ENCODE results near the gene RABL2B. TPM values are rescaled to one million over a fixed set of nuclear protein-coding genes. Genes with fewer than 3 reads are reported as not detected.

RABL2B gene
- total RNA-seq, 2 experiments from 2014 or later: 13.9 to 26.2 TPM

- no peaks in the 10 kb centered on the region for H3K9me3 ChIP-seq (ENCODE audit: low read length)
- H4K20me1 ChIP-seq (ENCODE audit: insufficient read depth, low read length): no peaks in the 10 kb centered on the region
- intact Hi-C loops (cut with micrococcal nuclease; ENCODE audit: unreplicated experiment): no loop called here
- no peaks in the 10 kb centered on the region for H3K79me2 ChIP-seq (ENCODE audit: insufficient read depth, low read depth, low read length)
- H3K4me2 ChIP-seq (ENCODE audit: low read length): no peak overlapping the region
- ChIA-PET POLR2A (no interaction called here), CTCF (ENCODE audit: unreplicated experiment) (no interaction called here)
- no peaks in the 10 kb centered on the region for H3K4me1 ChIP-seq (ENCODE audit: insufficient read depth, low read length, poor library complexity, severe bottlenecking)
- no peaks in the 10 kb centered on the region for H3K36me3 ChIP-seq (ENCODE audit: insufficient read depth, low read length)
- no peaks in the 10 kb centered on the region for H3K9me2 ChIP-seq (ENCODE audit: insufficient read depth, low read length)
- H3K4me3 ChIP-seq (ENCODE audit: low read depth, low read length, poor library complexity, severe bottlenecking): no peak overlapping the region
- TF ChIP-seq CTCF (conservative IDR thresholded peaks at IDR 0.05; ENCODE audit: low read length) (peak; percentile 70), EZH2phosphoT487 (IDR thresholded peaks at IDR 0.05; ENCODE audit: borderline replicate concordance, low read depth, low read length) (no peak)
- H3K27ac ChIP-seq (ENCODE audit: low read depth, low read length, poor library complexity, severe bottlenecking): no peak overlapping the region
- no TSS peak for BruUV-seq (replicated peaks)
- H2AFZ ChIP-seq (ENCODE audit: low read length): no peak overlapping the region
- DNase-seq (ENCODE audit: low spot score): peak; percentile 47
Measured at GRCh38 chr22:50717709-50718351, 65.6 kb downstream of the RABL2B start.

Other genes with a start within 250 kb of the RABL2B start
- 0.08 and 0.25 TPM in 2 replicates for gene KLHDC7B, start 237.7 kb downstream of the RABL2B start, total RNA-seq (2014; rRNA removed; shearing (Covaris generic))
- gene KLHDC7B, start 237.7 kb downstream of the RABL2B start, total RNA-seq (2022): 0.31 and 0.46 TPM in 2 replicates
- not detected in 2 replicates for gene SYCE3, start 220.7 kb downstream of the RABL2B start, total RNA-seq (2014; rRNA removed; shearing (Covaris generic))
- gene SYCE3, start 220.7 kb downstream of the RABL2B start, total RNA-seq (2022): not detected in 2 replicates
- 92.6 and 101 TPM in 2 replicates for gene CPT1B, start 205.2 kb downstream of the RABL2B start, total RNA-seq (2014; rRNA removed; shearing (Covaris generic))
- gene CPT1B, start 205.2 kb downstream of the RABL2B start, total RNA-seq (2022): 138 and 162 TPM in 2 replicates
- gene CHKB, start 200.8 kb downstream of the RABL2B start, total RNA-seq (2014; rRNA removed; shearing (Covaris generic)): 83.8 and 85.8 TPM in 2 replicates
- gene CHKB, start 200.8 kb downstream of the RABL2B start, total RNA-seq (2022): 100 and 110 TPM in 2 replicates
- gene MAPK8IP2, start 182.8 kb downstream of the RABL2B start, total RNA-seq (2014; rRNA removed; shearing (Covaris generic)): 0.54 and 0.62 TPM in 2 replicates
- 1.5 and 2.2 TPM in 2 replicates for gene MAPK8IP2, start 182.8 kb downstream of the RABL2B start, total RNA-seq (2022)
- gene ARSA, start 155.5 kb downstream of the RABL2B start, total RNA-seq (2014; rRNA removed; shearing (Covaris generic)): 20.1 and 31.6 TPM in 2 replicates
- gene ARSA, start 155.5 kb downstream of the RABL2B start, total RNA-seq (2022): 34.4 and 34.8 TPM in 2 replicates
- gene SHANK3, start 110.8 kb downstream of the RABL2B start, total RNA-seq (2014; rRNA removed; shearing (Covaris generic)): not detected in 2 replicates
- gene SHANK3, start 110.8 kb downstream of the RABL2B start, total RNA-seq (2022): 0.07 and 0.15 TPM in 2 replicates
- not detected in 2 replicates for gene ACR, start 45.4 kb downstream of the RABL2B start, total RNA-seq (2014; rRNA removed; shearing (Covaris generic))
- gene ACR, start 45.4 kb downstream of the RABL2B start, total RNA-seq (2022): not detected in 2 replicates